Measurements from ENCODE around the gene VPS13A.
"Not testable (repeated sequence)": the region's sequence is repeated elsewhere in the genome, so short reads cannot be mapped to it uniquely, and the experiment has no call there.

The VPS13A gene

DNA sequence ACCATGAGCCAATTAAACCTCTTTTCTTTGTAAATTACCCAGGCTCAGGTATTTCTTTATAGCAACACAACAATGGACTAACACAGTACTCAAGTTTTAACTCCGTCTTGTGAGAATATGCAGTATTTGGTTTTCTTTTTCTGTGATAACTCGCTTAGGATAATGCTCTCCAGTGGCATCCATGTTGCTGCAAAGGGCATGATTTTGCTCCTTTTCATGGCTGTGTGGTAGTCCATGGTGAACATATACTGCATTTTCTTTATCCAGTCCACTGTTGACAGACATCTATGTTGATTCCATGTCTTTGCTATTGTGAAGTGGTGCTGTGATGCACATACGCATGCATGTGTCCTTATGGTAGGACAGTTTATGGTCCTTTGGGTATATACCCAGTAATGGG, 10.9 kb downstream of the VPS13A start:
- no peak for FAIRE-seq

DNA sequence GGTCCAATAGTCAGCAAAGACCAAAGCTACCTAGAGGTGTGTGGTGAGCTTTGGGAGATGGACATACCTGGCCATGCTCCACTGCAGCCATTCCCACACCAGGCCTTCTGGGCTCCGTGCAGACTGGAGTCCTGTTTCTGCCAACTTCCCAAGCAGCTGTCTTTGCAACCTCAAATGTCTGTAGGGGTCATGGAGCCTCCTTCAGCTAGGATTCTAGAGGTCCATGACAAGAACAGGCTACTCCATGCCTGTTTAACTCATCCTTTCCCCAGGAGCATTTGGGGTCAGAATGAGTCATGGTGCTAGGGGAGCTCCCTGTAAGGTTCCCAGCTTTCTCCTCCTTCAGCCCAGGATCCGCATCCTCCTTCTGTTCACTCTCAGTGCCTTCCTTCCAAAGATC, 17.1 kb downstream of the VPS13A start:
- no peak for FAIRE-seq

DNA sequence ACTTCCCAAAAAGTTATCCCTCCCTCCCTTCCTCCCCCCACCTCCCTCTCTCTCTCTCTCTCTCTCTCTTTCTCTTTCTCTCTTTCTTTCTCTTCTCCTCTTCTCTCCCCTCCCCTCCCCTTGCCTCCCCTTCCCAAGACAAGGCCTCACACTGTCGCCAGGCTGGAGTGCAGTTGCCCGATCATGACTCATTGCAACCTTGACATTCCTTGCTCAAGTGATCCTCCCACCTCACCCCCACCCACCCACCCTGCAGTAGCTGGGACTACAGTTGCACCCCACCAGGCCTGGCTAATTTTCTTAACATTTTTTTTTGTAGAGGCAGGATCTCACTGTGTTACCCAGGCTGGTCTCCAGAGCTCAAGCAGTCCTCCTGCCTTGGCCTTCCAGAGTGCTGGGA, 32.8 kb downstream of the VPS13A start:
- no peak for FAIRE-seq

DNA sequence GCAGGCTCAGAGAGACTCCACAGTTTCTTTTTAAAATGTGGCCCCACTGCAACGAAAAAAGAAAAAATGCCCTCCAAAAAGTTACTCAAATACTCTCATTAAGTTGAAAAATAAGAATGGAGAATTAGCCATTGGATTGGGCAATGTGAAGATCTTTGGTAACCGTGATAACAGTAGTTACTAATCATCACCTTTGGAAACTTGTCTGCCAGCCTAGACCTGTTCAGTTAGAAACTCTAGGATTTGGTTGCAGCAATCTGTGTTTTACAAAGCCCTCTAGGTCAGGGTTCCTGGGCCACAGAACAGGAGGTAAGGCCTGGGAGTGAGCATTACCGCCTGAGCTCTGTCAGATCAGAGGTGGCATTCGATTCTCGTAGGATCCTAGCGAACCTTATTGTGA, 34.2 kb downstream of the VPS13A start:
- no peak for FAIRE-seq

DNA sequence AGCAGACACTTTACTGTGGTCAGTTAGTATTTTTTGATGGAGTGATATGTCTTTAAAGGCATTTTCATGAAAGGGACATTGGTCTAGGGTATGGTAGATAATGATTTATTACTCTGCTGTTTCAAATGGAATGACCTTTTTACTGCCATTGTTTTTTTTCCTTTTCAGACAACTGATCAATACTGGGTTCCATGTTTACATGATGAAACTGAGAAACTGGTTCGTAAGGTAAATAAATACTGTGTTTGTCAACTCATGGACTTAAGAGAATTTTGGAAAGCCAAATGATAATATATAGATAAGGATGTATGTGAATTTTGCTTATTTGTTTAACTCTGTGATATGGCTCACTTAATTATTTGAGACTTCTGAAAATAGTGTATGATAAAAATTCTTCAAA, 35.5 kb downstream of the VPS13A start:
- no peak for FAIRE-seq

DNA sequence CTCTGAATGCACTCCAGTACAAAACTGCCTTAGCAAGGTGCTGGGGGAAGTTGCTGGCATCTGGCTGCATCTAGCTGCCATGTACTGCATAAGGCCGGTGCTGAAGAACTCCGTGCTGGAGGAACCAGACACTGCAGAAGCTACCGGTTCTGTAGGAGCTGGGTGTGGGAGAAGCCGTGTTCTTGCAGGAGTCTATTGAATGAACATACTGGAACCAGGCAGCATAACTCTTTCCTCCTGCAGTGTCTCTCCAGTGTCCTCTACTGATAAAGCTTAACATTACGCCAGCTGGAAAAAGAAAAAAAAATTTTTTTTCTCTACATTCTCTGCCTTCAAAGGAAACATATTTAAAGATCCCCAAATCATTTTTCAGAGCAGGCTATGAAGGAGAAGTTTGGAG, 38.5 kb downstream of the VPS13A start:
- FAIRE-seq, result peak; percentile 26

DNA sequence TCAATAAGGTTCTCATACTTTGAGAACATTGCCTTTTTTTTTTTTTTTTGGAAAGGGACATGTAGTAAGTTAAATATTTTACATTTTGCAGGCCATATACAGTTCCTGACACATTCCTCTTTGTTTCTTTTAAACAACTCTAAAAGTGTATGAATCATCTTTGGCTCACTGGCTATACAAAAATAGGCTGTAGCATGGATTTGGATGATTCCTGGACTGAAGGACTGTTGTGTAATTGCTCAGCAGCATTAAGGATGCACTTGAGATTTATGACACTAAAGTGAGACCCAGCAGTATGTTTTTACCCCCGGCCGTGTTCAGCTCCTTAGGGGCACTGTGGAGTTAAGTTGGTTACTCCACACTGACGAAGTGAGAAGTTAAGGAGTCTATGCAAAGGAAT, 41.3 kb downstream of the VPS13A start:
- no peak for FAIRE-seq

DNA sequence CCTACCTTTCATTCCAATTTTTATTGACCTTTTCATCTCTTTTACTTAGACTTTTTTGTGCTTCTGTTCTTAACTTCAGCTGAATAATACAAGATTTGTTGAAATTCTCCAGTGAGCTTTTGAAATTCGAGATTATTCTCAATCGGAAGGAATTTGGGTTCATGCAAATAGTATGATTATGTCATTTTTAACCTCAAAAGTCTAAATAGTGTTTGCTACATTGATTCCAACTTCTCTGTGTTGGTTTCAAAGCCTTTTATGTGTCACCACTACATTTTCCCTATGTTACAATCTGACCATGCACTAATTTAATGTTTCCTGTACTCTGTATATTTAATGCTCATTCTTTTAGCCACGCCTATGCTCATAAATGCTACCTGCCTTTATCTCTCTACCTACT, 44.1 kb downstream of the VPS13A start:
- no peak for FAIRE-seq

DNA sequence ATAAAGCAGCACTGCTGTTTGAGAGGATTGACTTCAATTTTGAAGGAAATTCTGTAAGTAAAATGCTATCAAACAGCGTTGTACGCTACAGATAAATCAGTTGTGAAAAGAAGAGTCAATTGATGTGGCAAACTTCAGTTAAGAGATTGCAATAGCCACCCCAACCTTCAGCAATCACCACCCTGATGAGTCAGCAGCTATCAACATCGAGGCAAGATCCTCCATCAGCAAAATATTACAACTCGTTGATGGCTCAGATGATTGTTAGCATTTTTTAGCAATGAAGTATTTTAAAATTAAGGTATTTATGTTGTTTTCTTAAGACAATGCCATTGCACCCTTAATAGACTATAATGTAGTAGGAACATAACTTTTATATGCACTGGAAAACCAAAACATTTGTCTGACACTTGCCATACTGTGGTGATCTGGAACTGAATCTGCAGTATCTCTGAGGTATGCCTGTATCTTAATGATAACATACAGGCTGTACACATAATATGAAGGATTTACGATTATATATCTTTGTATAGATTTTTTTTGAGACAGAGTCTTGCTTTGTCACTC, 47.5 kb downstream of the VPS13A start:
- no peak for FAIRE-seq

DNA sequence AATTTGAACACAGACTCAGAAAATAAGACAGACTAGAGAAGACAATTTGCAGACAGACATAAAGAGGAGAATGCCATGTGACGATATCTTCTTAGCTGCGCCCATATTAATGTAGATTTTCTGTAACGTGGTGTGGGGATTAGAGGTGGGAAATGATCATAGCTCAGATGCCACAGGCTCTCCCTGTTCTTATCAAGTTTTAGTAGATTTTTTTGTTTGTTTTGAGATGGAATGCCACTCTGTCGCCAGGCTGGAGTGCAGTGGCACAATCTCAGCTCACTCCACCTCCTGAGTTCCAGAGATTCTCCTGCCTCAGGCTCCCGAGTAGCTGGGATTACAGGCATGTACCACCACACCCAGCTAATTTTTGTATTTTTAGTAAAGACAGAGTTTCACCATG, 59.4 kb downstream of the VPS13A start:
- FAIRE-seq, result no peak

DNA sequence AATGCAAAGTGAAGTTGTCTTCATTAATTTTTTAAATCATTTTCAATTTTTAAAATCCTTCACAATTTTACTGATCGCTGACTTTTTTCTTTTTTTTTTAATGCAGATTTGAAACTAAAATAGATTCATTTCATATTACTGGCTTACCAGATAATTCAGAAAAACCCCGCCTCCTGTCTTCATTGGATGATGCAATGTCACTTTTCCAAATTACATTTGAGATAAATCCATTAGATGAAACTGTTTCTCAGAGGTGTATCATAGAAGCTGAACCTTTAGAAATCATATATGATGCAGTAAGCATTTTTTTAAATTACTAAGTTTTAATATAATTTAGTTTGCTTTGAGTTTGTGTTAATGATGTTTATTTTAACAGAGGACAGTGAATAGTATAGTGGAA, 60.6 kb downstream of the VPS13A start:
- FAIRE-seq, result no peak

DNA sequence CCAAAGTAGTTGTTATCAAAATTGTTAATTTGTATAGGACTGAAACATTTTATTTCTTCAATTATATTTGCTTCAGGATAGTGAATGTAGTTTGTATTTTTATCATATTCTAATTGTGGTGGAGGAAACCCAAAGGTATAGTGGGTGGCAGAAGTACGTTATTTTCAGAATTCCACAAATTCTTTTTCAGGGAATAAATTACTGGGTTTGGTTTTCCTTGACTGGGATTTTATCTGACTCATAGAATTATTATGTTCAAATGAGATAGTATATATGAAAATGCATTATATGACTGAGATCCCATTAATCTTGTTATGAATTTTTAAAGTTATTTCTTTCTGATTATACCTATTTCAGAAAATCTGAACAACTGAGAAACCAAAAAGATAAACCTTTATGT, 73.7 kb downstream of the VPS13A start:
- FAIRE-seq, result no peak

DNA sequence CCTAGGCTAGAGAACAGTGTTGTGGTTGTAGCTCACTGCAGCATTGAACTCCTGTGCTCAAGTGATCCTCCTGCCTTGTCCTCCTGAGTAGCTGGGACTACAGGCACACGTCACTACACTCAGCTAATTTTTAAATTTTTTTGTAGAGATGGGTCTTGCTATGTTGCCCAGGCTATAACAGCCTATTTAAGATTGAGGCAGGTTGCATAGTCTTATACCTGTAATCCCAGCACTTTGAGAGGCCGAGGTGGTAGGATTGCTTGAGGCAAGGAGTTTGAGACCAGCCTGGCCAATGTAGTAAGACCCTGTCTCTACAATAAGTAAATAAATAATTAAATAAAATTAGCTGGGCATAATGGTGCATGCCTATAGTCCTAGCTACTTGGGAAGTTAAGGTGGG, 79.9 kb downstream of the VPS13A start:
- FAIRE-seq, result no peak

DNA sequence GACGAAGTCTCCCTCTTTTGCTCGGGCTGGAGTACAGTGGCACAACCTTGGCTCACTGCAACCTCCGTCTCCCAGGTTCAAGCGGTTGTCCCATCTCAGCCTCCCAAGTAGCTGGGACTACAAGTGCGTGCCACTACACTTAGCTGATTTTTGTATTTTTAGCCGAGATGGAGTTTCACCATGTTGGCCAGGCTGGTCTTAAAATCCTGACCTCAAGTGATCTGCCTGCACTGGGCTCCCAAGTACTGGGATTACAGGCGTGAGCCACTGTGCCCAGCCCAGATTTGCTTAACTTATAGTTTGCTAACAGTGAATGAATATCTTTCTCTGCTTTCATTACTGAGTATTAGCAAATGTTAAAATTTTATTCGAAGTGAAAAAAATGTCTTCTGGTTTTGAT, 84.3 kb downstream of the VPS13A start:
- no peak for FAIRE-seq

DNA sequence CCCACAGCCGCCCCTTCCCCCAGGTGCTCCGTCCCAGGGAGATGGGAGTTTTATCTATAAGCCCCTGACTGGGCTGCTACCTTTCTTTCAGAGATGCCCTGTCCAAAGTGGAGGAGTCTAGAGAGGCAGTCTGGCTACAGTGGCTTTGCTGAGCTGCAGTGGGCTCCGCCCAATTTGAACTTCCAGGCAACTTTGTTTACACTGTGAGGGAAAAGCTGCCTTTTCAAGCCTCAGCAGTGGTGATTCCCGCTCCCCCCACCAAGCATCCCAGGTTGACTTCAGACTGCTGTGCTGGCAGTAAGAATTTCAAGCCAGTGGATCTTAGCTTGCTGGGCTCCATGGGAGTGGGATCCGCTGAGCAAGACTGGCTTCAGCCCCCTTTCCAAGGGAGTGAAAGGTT, 90.4 kb downstream of the VPS13A start:
- FAIRE-seq, result not testable (repeated sequence)

DNA sequence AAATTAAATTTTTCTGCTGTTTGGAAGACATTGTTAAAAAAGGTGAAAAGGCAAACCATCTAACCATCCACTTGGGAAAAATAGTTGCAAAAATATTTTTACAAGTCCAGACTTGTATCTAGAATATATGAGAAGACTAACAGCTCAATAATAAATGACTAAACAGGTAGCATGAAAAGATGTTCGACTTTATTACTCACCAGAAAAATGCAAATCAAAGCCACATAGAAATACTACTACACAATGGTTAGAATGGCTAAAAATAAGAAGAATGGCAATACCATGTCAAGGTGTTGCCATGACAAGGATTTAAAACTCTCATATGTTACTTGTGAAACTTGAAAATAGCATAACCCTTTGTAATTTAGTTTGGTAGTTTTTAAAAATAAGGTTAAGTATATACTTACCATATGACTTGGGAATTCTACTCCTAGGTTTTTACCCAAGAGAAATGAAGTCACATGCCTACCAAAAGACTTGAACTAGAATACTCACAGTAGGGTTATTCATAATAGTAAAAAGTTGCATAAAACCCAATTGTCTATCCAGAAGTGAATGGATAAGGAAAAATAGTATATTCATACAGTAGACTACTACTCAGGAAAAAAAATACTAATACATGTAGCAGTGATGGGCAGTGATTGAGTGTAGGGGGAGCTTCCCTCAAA, 93.8 kb downstream of the VPS13A start:
- no peak for FAIRE-seq

DNA sequence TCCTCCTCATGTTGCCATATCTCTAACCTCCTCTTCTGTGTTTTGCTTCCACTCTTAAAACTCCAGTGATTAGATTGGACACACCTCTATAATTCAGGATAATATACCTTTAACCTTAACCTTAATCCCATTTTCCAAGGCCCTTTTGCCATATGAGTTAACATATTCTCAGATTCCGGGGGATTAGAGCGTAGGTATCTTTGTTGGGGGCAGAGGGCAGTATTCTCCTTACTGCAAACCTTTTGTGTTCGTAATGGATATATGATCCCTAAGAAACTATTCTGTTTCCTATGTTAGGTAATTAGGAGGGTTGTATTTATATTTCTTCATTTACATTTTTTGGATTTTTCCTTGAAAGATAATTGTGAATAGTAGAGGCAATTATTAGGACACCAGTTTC, 99.5 kb downstream of the VPS13A start:
- FAIRE-seq, result no peak

DNA sequence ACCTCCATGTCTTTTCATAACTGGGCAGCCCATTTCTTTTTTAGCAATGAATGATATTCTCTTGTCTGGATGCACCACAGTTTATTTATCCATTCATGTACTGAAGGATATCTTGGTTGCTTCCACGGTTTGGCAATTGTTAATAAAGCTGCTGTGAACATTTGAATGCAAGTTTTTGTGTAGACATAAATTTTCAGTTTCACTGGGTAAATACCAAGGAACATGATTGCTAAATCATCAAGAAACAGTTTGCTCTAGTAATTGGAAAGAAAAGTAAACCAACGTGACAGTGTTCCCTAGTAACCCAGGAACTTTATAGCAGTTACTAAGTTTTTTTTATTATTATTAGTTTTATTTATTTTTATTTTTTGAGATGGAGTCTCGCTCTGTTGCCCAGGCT, 100.4 kb downstream of the VPS13A start:
- no peak for FAIRE-seq

DNA sequence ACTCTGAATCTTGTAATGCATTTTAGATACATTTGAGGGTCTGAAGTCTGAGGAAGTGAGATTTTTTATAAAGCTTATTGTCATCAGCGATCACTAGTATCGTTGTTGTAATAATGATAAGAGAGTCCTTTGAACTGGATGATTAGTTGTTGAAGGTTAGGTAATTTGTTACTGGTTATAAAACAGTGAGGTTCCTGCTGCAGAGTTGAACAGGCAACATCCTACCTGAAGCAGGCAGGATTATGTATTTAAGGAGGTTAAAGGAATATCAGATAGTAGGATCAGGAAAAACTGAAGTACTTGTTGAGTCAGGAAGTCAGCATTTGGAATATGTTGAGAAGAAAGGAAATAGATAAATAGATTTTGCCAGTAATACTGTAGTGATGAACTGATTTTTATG, 106.7 kb downstream of the VPS13A start:
- FAIRE-seq, result no peak

DNA sequence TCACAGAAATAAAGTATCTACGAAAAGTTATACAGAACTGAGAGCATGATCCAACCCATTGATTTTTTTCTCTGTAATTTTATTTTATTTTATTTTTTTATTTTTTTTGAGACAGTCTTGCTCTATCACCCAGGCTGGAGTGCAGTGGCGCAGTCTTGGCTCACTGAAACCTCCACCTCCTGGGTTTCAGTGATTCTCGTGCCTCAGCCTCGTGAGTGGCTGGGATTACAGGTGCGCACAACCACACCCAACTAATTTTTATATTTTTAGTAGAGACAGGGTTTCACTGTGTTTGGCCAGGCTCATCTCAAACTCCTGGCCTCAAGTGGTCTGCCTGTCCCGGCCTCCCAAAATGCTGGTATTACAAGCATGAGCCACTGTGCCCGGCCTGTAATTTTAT, 107.3 kb downstream of the VPS13A start:
- no peak for FAIRE-seq

DNA sequence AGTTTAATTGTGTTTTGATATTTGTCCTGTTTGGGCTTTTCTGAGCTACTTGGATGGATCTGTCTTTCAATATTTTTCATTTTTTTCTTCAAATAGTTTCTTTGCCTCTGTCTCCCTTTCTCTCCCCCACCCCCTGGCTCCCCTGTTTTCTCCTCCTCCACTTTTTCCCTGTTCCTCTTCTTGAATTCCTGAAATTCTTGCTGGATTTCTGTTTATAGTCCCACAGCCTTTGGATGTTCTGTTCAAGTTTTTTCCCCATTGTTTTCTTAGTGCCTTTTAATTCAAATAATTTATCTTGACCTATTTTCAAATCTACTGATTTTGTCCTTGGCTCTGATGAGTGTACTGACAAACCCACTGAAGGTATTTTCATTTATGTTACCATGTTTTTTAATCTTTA, 113.0 kb downstream of the VPS13A start:
- no peak for FAIRE-seq

DNA sequence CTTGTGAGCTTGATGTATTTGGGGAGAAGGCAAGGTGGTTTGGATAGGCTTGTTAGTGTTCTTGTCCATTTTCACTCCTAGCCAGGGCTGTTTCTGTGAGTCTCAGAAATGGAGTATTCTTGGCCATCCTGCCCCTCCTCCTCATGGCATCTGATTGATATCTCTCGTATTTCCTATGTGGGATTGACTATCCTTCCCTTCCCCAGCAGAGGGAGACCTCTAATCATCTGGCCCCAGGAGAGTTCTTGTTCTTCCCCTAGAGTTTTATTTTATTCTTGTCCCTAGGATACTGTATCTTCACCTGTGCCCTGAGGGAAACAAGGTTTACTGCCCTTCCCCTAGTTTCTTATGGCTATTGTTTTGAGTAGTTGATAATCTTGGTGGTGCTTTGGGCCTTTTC, 114.4 kb downstream of the VPS13A start:
- FAIRE-seq, result peak; percentile 23

DNA sequence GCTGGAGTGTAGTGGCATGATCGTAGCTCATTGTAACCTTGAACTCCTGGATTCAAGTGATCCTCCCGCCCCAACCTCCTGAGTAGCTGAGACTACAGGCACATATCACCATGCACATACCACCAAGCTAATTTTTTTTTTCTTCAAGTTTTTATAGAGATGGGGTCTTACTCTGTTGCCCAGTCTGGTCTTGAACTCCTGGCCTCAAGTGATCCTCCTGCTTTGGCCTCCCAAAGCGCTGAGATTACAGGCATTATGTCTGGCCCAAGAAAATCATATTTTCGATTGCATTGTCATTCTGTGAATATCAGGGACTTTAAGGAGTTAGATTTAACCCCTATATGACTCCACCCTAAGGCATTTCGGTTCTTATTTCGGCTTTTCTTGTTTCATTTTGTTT, 116.6 kb downstream of the VPS13A start:
- FAIRE-seq, result no peak

DNA sequence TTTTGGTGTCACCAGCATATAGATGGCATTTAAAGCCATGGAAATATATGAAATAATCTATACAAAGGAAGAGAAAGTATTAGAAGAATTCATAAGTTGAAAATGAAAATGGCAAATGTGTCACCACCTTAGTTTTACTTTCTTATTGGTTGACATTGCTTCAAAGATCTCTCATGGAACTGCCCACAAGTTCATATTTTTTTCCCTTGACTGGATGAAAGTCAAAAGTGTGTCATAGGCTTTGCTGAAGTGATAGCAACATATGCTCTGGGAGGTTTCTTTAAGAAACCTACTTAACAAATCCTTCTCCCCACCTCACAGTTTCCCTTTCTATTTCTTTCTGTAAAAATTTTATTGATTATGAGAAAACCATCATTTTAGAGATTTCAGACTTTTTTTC, 127.2 kb downstream of the VPS13A start:
- no peak for FAIRE-seq

DNA sequence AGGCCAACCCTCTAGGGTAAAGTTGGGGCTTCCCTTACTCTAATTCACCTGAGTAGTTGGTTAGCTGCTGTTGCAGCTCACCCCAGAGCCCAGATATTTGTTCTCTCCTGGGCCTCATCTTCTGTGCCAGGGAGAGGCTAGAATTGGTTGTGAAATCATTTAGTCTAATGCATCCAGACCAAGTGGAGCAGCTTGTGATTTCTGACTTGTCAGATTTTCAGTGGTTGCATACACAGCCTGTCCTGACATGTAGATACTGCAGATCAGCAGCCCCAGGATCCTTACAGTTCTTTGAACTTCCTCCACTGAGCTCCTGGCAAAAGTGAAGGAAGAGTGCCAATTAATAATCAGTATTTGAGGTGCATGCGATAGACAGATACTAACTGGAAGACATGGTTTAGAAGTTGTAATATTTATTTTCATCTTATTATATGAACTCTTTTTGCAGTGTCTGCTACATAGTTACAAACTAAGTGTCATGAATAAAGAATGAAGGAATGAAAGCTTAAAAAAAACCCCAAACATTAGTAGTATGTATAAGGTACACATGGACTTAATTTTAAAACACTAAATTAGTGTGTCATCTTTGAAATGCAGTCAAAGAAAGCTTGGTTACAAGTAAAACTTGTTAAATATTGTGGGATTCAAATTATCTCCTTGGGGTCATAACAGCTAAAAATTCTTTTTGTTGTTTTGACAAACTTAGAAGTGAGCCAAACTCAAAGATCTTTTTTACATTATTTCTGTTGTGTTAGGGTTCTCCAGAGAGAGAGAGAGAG, 128.5 kb downstream of the VPS13A start:
- no peak for FAIRE-seq
